Measurements from ENCODE around the gene PXMP2. TPM values are rescaled to one million over a fixed set of nuclear protein-coding genes. Genes with fewer than 3 reads are reported as not detected.
"Not testable (repeated sequence)": the region's sequence is repeated elsewhere in the genome, so short reads cannot be mapped to it uniquely, and the experiment has no call there.

PXMP2 gene
- total RNA-seq, 1 experiment from 2014 or later = 17.8 TPM

GRCh38 chr12:132748319-132748718 is 60.9 kb downstream of the PXMP2 start:
- Histone ChIP-seq H2BK15ac (ENCODE audit: low read depth, low read length) (no peak overlapping the region), H2BK5ac (ENCODE audit: insufficient read length, low read length) (no peak overlapping the region), H2BK12ac (ENCODE audit: insufficient read length, low read depth, low read length) (no peak overlapping the region), H4K20me1 (ENCODE audit: control insufficient read depth, insufficient read depth, insufficient read length) (peaks cover 2% of the 10 kb centered on the region), H3K4me1 (ENCODE audit: insufficient read depth, low read length) (no peaks in the 10 kb centered on the region), H3K9me3 (ENCODE audit: control insufficient read depth, low read depth, low read length) (no peaks in the 10 kb centered on the region), H3K56ac (ENCODE audit: insufficient read length, low read depth, low read length) (no peak overlapping the region), H3K4ac (ENCODE audit: low read depth, low read length) (no peak overlapping the region), H4K91ac (ENCODE audit: insufficient read length, low read depth, low read length) (no peak overlapping the region), H3K23ac (ENCODE audit: insufficient read length, low read depth, low read length) (no peak overlapping the region), H3K79me2 (ENCODE audit: insufficient read depth, low read length) (no peaks in the 10 kb centered on the region; the same call in 1 of the 2 replicates), H3K9ac (ENCODE audit: extremely low read depth, insufficient read length, low read length) (no peak overlapping the region), H3K27me3 (ENCODE audit: insufficient read depth, low read length) (no peaks in the 10 kb centered on the region), H2AK5ac (ENCODE audit: insufficient read length, low read length) (no peak overlapping the region), H2BK120ac (ENCODE audit: low read depth, low read length, poor library complexity, severe bottlenecking) (no peak overlapping the region), H4K8ac (replicated peaks; ENCODE audit: insufficient read length, low read depth, low read length) (no peak overlapping the region), H2AFZ (ENCODE audit: low read length) (no peak overlapping the region), H3K27ac (ENCODE audit: insufficient read length, low read depth, low read length) (no peak overlapping the region), H3K79me1 (ENCODE audit: insufficient read depth, low read depth, low read length, poor library complexity, severe bottlenecking) (no peaks in the 10 kb centered on the region), H3K14ac (ENCODE audit: insufficient read depth, low read length) (no peak overlapping the region), H3K4me2 (ENCODE audit: insufficient read depth, insufficient read length, low read length) (no peak overlapping the region), H4K5ac (ENCODE audit: insufficient read length, low read depth, low read length) (no peak overlapping the region), H3K23me2 (ENCODE audit: insufficient read length, low read depth, low read length, poor library complexity, severe bottlenecking) (no peaks in the 10 kb centered on the region), H3T11ph (ENCODE audit: low read length) (no peak overlapping the region), H3K18ac (ENCODE audit: insufficient read length, low read depth, low read length) (no peak overlapping the region), H2BK20ac (ENCODE audit: low read depth, low read length, poor library complexity, severe bottlenecking) (no peak overlapping the region)
- no CpG with 5 or more reads among the region's 10 CpGs for WGBS (ENCODE audit: extremely low coverage, insufficient read length, low lambda C conversion rate)
- Mint-ChIP-seq H3K27me3 (ENCODE audit: low read depth) (no peaks in the 10 kb centered on the region), H3K27ac (no peak overlapping the region), H3K9me3 (no peaks in the 10 kb centered on the region), H3K4me3 (no peak overlapping the region), H3K36me3 (ENCODE audit: insufficient read depth in 1 of 3, low read depth in 3 of 3) (peaks cover 57 to 94% (median 81%) of the 10 kb centered on the region in 3 experiments; a peak in 6 of 7 replicates), H3K4me1 (no peaks in the 10 kb centered on the region)
- no peak for DNase-seq
- TF ChIP-seq CTCF (conservative IDR thresholded peaks at IDR 0.05) = peak; percentile 17; the same call in 1 of the 3 replicates

GRCh38 chr12:132753670-132754069 is 66.3 kb downstream of the PXMP2 start:
- not testable (repeated sequence) for H4K5ac ChIP-seq (ENCODE audit: insufficient read length, low read depth, low read length); H3T11ph ChIP-seq (ENCODE audit: low read length); H3K18ac ChIP-seq (ENCODE audit: insufficient read length, low read depth, low read length); H2BK20ac ChIP-seq (ENCODE audit: low read depth, low read length, poor library complexity, severe bottlenecking); H3K4ac ChIP-seq (ENCODE audit: low read depth, low read length); H2BK5ac ChIP-seq (ENCODE audit: insufficient read length, low read length); H3K14ac ChIP-seq (ENCODE audit: insufficient read depth, low read length); H2AFZ ChIP-seq (ENCODE audit: low read length); H3K9me3 Mint-ChIP-seq; H3K4me1 ChIP-seq (ENCODE audit: insufficient read depth, low read length); H3K9ac ChIP-seq (ENCODE audit: extremely low read depth, insufficient read length, low read length); H3K23ac ChIP-seq (ENCODE audit: insufficient read length, low read depth, low read length); H4K8ac ChIP-seq (replicated peaks; ENCODE audit: insufficient read length, low read depth, low read length); H3K4me2 ChIP-seq (ENCODE audit: insufficient read depth, insufficient read length, low read length); H3K27ac ChIP-seq (ENCODE audit: insufficient read length, low read depth, low read length); H3K27me3 ChIP-seq (ENCODE audit: insufficient read depth, low read length); H3K79me2 ChIP-seq (ENCODE audit: insufficient read depth, low read length); H2BK15ac ChIP-seq (ENCODE audit: low read depth, low read length); H2BK12ac ChIP-seq (ENCODE audit: insufficient read length, low read depth, low read length); H2AK5ac ChIP-seq (ENCODE audit: insufficient read length, low read length); H4K20me1 ChIP-seq (ENCODE audit: control insufficient read depth, insufficient read depth, insufficient read length); H4K91ac ChIP-seq (ENCODE audit: insufficient read length, low read depth, low read length); DNase-seq; H3K4me3 Mint-ChIP-seq; H3K4me1 Mint-ChIP-seq; H3K27me3 Mint-ChIP-seq (ENCODE audit: low read depth); H3K9me3 ChIP-seq (ENCODE audit: control insufficient read depth, low read depth, low read length); H3K27ac Mint-ChIP-seq; H2BK120ac ChIP-seq (ENCODE audit: low read depth, low read length, poor library complexity, severe bottlenecking); H3K56ac ChIP-seq (ENCODE audit: insufficient read length, low read depth, low read length); H3K23me2 ChIP-seq (ENCODE audit: insufficient read length, low read depth, low read length, poor library complexity, severe bottlenecking); H3K79me1 ChIP-seq (ENCODE audit: insufficient read depth, low read depth, low read length, poor library complexity, severe bottlenecking)
- H3K36me3 Mint-ChIP-seq (ENCODE audit: insufficient read depth in 1 of 3, low read depth in 3 of 3) = peaks cover 28 to 79% (median 54%) of the 10 kb centered on the region in 3 experiments; a peak in 6 of 7 replicates
- WGBS (ENCODE audit: extremely low coverage, insufficient read length, low lambda C conversion rate) = no CpG with 5 or more reads among the region's 7 CpGs

Measured in H9 (cell line).